K562 (cell line): ENCODE results near the gene ZBTB44. TPM values are rescaled to one million over a fixed set of nuclear protein-coding genes. Genes with fewer than 3 reads are reported as not detected.

Experiments used
- ATAC-seq: fragments of 200-7000 bp; cut with Tn5 transposase; 3 replicates; pipeline ENCODE4 v1.9.1; 2020; ENCODE audit warnings: moderate library complexity
- BruUV-seq: library from RNA; stranded (reverse); fragments of 400-500 nt; replicated peaks from 2 replicates; lab custom pipeline; 2021; lab: Mats Ljungman, UMichigan
- CTCF ChIA-PET: fragments of 300-600 bp; formaldehyde crosslinking; extraction: SDS; loops from one replicate; lab custom pipeline; 2021; ENCODE audit warnings: low intra/inter-chr PET ratio; lab: Yijun Ruan, JAX
- POLR2A ChIA-PET: fragments of 300-600, 350-650 bp; sonication (Branson Sonifier 250); formaldehyde crosslinking; extraction: SDS; loops from one replicate; lab custom pipeline; 2021; ENCODE audit warnings: antibody characterized with exemption, inconsistent platforms; lab: Yijun Ruan, JAX
- DNase-seq, 4 experiments: peaks; one replicate each; pipeline versions ENCODE4 v3.0.0 to v3.0.0-alpha.2; 2011 to 2018; ENCODE audit warnings: low spot score in 3 of 4, mixed read lengths in 3 of 4; ENCODE audit errors: extremely low read depth in 1 of 4
- FAIRE-seq: peaks from 2 replicates; lab custom pipeline; 2011; peaks lifted over from hg19 to GRCh38; lab: Jason Lieb, UNC
- H2AFZ ChIP-seq: 2 replicates; pipeline ENCODE4 v1.6.0; 2011; ENCODE audit warnings: low read depth, low read length, control low read depth, inconsistent platforms
- H3K27ac ChIP-seq: fragments of 200-600 bp; 3 replicates; pipeline ENCODE4 v1.8.0; 2011; ENCODE audit warnings: low read depth, mild to moderate bottlenecking, control low read depth, inconsistent platforms, low read length, moderate library complexity, mixed read lengths; ENCODE audit errors: extremely low read depth
- H3K27me3 ChIP-seq, 2 experiments: fragments of 300-600 bp in 1 of 2; 2 replicates in 1 of 2; 3 replicates in 1 of 2; pipeline versions ENCODE4 v1.6.0 to v1.8.0; 2011; ENCODE audit warnings: inconsistent platforms in 2 of 2, low read length in 2 of 2, mild to moderate bottlenecking in 1 of 2, mixed read lengths in 1 of 2, moderate library complexity in 1 of 2; ENCODE audit not compliant: control insufficient read depth in 2 of 2, insufficient read depth in 2 of 2
- H3K36me3 ChIP-seq: fragments of 300-600 bp; 3 replicates; pipeline ENCODE4 v1.8.0; 2011; ENCODE audit warnings: mild to moderate bottlenecking, low read length, inconsistent platforms; ENCODE audit not compliant: control insufficient read depth, insufficient read depth
- H3K4me1 ChIP-seq, 2 experiments: fragments of 200-600 bp in 1 of 2; replicated peaks in 1 of 2; 2 replicates in 1 of 2; 3 replicates in 1 of 2; pipeline versions ENCODE4 v1.5.1 to v1.8.0; 2011; ENCODE audit warnings: inconsistent platforms in 2 of 2, low read length in 2 of 2, mild to moderate bottlenecking in 1 of 2, mixed read lengths in 1 of 2, moderate library complexity in 1 of 2; ENCODE audit not compliant: control insufficient read depth in 2 of 2, insufficient read depth in 2 of 2
- H3K4me2 ChIP-seq: 2 replicates; pipeline ENCODE4 v1.6.1; 2011; ENCODE audit warnings: low read length, control low read depth, inconsistent platforms, mixed read lengths; ENCODE audit not compliant: insufficient read depth
- H3K4me3 ChIP-seq: fragments of 200-600 bp; sonication (generic), shearing (Covaris generic); 2 replicates; pipeline ENCODE4 v1.5.1; 2016; ENCODE audit warnings: control low read depth, inconsistent platforms
- H3K79me2 ChIP-seq: fragments of 200-600 bp; 3 replicates; pipeline ENCODE4 v1.8.0; 2011; ENCODE audit warnings: low read length, inconsistent platforms; ENCODE audit not compliant: control insufficient read depth, insufficient read depth
- H3K9ac ChIP-seq, 2 experiments: 2 replicates each; pipeline versions ENCODE4 v1.6.0 to v1.6.1; 2011; ENCODE audit warnings: low read depth in 2 of 2, low read length in 2 of 2, control low read depth in 1 of 2, inconsistent platforms in 1 of 2, mild to moderate bottlenecking in 1 of 2, mixed read lengths in 1 of 2; ENCODE audit not compliant: insufficient read depth in 1 of 2
- H3K9me1 ChIP-seq: one replicate; pipeline ENCODE4 v1.6.0; 2011; ENCODE audit warnings: inconsistent platforms, mild to moderate bottlenecking, low read length, moderate library complexity; ENCODE audit not compliant: control insufficient read depth, insufficient read depth
- H3K9me3 ChIP-seq: replicated peaks from 2 replicates; pipeline ENCODE4 v1.5.1; 2011; ENCODE audit warnings: low read depth, low read length, inconsistent platforms; ENCODE audit not compliant: control insufficient read depth, insufficient read depth
- H4K20me1 ChIP-seq: replicated peaks from 2 replicates; pipeline ENCODE4 v1.6.1; 2011; ENCODE audit warnings: low read length, inconsistent platforms, mixed read lengths; ENCODE audit not compliant: control insufficient read depth, insufficient read depth
- HDGF ChIP-seq: fragments of 450-650 bp; IDR thresholded peaks from 2 replicates; pipeline ENCODE4 v1.6.1; 2016
- POLR3G ChIP-seq: IDR thresholded peaks from 2 replicates; pipeline ENCODE4 v1.6.1; 2011; ENCODE audit not compliant: insufficient read length, insufficient replicate concordance; ENCODE audit errors: extremely low read depth
- SMARCC2 ChIP-seq: fragments of 450-650 bp; IDR thresholded peaks from 2 replicates; pipeline ENCODE4 v1.6.1; 2017; ENCODE audit warnings: antibody characterized with exemption, moderate library complexity, mild to moderate bottlenecking, low read depth
- SREBF1 ChIP-seq: fragments of 150-350 bp; IDR thresholded peaks from 2 replicates; pipeline ENCODE4 v1.6.1; 2014; ENCODE audit warnings: antibody characterized with exemption, low read depth, low read length, borderline replicate concordance
- TARDBP ChIP-seq: fragments of 450-650 bp; IDR thresholded peaks from 2 replicates; pipeline ENCODE4 v1.6.1; 2016
- ZNF121 ChIP-seq: sonication (generic); formaldehyde crosslinking; conservative IDR thresholded peaks from 2 replicates; pipeline ENCODE4 v1.8.0; 2022; ENCODE audit warnings: missing genetic modification reagents
- ZNF354B ChIP-seq: fragments of 250-450 bp; sonication (Bioruptor Pico); IDR thresholded peaks from 2 replicates; pipeline ENCODE4 v1.4.0; 2020
- ZNF444 ChIP-seq: fragments of 250-450 bp; sonication (Bioruptor Pico); IDR thresholded peaks from 2 replicates; pipeline ENCODE4 v1.4.0; 2020; ENCODE audit warnings: mild to moderate bottlenecking, moderate library complexity
- ZNF76 ChIP-seq: fragments of 250-450 bp; sonication (Bioruptor Pico); IDR thresholded peaks from 2 replicates; pipeline ENCODE4 v1.4.0; 2020; ENCODE audit warnings: mild to moderate bottlenecking, moderate library complexity, borderline replicate concordance
- ZNF785 ChIP-seq: fragments of 250-450 bp; sonication (Bioruptor Pico); IDR thresholded peaks from 2 replicates; pipeline ENCODE4 v1.4.0; 2020; ENCODE audit warnings: mild to moderate bottlenecking
- WGBS: fragments of 100-300 bp; shearing (Covaris generic); methylation state at CpG from one replicate; pipeline ENCODE4 v1.1.6; 2016; ENCODE audit warnings: low coverage, mixed read lengths; ENCODE audit not compliant: insufficient coverage; ENCODE audit errors: missing lambda C conversion rate; 5-methylcytosine and 5-hydroxymethylcytosine counted together
- in situ Hi-C: fragments of 300-500 bp; cut with MboI; formaldehyde crosslinking; loops from 4 replicates; pipeline ENCODE4 v1.15.0; 2018; ENCODE audit warnings: inconsistent platforms, mixed read lengths
- intact Hi-C: fragments of 100-400 bp; cut with micrococcal nuclease; formaldehyde crosslinking; loops from 2 replicates; pipeline ENCODE4 v1.14.2; 2022
- polyA plus RNA-seq, 8 experiments: library from polyadenylated mRNA; depleted of rRNA in 4 of 8; stranded (reverse) in 5 of 8; unstranded in 3 of 8; fragments of >200 nt; fragmentation: Nextera tagmentation in 2 of 8; fragmentation: Illumina TruSeq in 1 of 8; extraction: Ambion mirVana in 2 of 8; extraction: Trizol in 1 of 8; gene quantifications; 2 replicates each; pipeline versions ENCODE4 v1.2.1 to v1.2.3, GENCODE V29; 2011 to 2014; ENCODE audit warnings: inconsistent platforms in 1 of 8, missing spikeins in 1 of 8
- total RNA-seq, 7 experiments: library from RNA; depleted of rRNA in 6 of 7; stranded (reverse); fragments of >200 nt in 6 of 7; fragmentation: Illumina TruSeq in 2 of 7; extraction: Trizol in 2 of 7; gene quantifications; 2 replicates each; pipeline versions ENCODE4 v1.2.1 to v1.2.3, GENCODE V29; 2011 to 2021; ENCODE audit warnings: low replicate concordance in 1 of 7
- TF ChIP-seq, protein P1 (sequence below): fragments of 150-350 bp; IDR thresholded peaks from 2 replicates; pipeline ENCODE4 v1.6.1; 2014; ENCODE audit warnings: low read depth, mild to moderate bottlenecking, low read length, borderline replicate concordance

The ZBTB44 gene
- total and polyA plus RNA-seq, 9 of the 15 experiments (the other 6 are each of a cell fraction or from before 2014, with no cell fraction given): 4.7 to 27.1 (median 17.3) TPM

DNA sequence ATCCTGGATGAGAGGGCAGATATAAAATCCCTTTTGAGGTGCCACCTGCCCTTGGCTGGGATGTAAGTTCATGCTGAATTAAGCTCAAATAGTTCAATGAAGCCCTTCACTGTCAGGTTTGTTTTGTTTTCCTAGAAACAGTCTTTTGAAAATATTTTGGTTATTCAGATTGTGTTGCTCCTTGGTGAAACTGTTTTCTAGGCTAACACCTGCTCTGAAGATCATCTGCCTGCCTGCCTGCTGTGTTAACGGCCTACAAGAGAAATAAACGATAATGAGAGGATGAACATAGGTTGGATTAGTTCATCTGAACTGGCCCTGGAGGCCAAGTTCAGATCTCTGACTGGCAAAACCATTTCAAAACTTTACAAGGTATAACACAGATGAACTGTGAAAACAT, 67.4 kb downstream of the ZBTB44 start:
- Histone ChIP-seq H3K4me2 (no peak overlapping the region), H3K9ac (no peak overlapping the region), H4K20me1 (no peaks in the 10 kb centered on the region), H3K9me3 (no peaks in the 10 kb centered on the region), H2AFZ (no peak overlapping the region), H3K79me2 (no peaks in the 10 kb centered on the region; the same call in 2 of the 3 replicates), H3K27ac (no peak overlapping the region), H3K9me1 (no peaks in the 10 kb centered on the region), H3K36me3 (peaks cover 3% of the 10 kb centered on the region; the same call in 1 of the 3 replicates), H3K4me3 (no peak overlapping the region), H3K4me1 (no peaks in the 10 kb centered on the region), H3K27me3 (no peaks in the 10 kb centered on the region)
- in situ Hi-C loops: no loop called here
- DNase-seq (no peak), FAIRE-seq (no peak), ATAC-seq (no peak)
- CTCF ChIA-PET: no interaction called here
- WGBS: 65% methylated on average over 2 of the region's 2 CpGs
- no peak for TF ChIP-seq TARDBP
- no peak for TF ChIP-seq HDGF
- no peak for TF ChIP-seq SMARCC2
- no peak for TF ChIP-seq ZNF354B
- TF ChIP-seq ZNF444 (CRISPR knock-in tag): no peak
- no peak for TF ChIP-seq ZNF785
- no peak for TF ChIP-seq ZNF76 (CRISPR knock-in tag)
- TF ChIP-seq, protein P1, sequence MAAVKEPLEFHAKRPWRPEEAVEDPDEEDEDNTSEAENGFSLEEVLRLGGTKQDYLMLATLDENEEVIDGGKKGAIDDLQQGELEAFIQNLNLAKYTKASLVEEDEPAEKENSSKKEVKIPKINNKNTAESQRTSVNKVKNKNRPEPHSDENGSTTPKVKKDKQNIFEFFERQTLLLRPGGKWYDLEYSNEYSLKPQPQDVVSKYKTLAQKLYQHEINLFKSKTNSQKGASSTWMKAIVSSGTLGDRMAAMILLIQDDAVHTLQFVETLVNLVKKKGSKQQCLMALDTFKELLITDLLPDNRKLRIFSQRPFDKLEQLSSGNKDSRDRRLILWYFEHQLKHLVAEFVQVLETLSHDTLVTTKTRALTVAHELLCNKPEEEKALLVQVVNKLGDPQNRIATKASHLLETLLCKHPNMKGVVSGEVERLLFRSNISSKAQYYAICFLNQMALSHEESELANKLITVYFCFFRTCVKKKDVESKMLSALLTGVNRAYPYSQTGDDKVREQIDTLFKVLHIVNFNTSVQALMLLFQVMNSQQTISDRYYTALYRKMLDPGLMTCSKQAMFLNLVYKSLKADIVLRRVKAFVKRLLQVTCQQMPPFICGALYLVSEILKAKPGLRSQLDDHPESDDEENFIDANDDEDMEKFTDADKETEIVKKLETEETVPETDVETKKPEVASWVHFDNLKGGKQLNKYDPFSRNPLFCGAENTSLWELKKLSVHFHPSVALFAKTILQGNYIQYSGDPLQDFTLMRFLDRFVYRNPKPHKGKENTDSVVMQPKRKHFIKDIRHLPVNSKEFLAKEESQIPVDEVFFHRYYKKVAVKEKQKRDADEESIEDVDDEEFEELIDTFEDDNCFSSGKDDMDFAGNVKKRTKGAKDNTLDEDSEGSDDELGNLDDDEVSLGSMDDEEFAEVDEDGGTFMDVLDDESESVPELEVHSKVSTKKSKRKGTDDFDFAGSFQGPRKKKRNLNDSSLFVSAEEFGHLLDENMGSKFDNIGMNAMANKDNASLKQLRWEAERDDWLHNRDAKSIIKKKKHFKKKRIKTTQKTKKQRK: no peak
- TF ChIP-seq POLR3G: no peak
- no peak for TF ChIP-seq ZNF121 (CRISPR knock-in tag)
- no peak for TF ChIP-seq SREBF1
- intact Hi-C loops: no loop called here
- BruUV-seq: no TSS peak
- POLR2A ChIA-PET: no interaction called here
